Pancreas (tissue), 10 donors: ENCODE measurements around the gene CRHR1. TPM values are rescaled to one million over a fixed set of nuclear protein-coding genes. Genes with fewer than 3 reads are reported as not detected.

ENCODE experiments used
- ATAC-seq, 4 donors: fragments of 200-7000 bp; cut with Tn5 transposase; one replicate each; pipeline versions ENCODE4 v1.8.0 to v1.9.1; 2020; ENCODE audit warnings: mild to moderate bottlenecking in 4 of 4, moderate library complexity in 4 of 4
- DNase-seq, 6 donors: peaks; one replicate each; pipeline ENCODE4 v3.0.0-alpha.2; 2020
- FAIRE-seq: peaks from 2 replicates; lab custom pipeline; 2012; peaks lifted over from hg19 to GRCh38; lab: Jason Lieb, UNC
- H3K27ac ChIP-seq, 4 donors: fragments of 200-600 bp; sonication (generic); 1 replicate in 3 of 4; 2 replicates in 1 of 4; pipeline versions ENCODE4 v1.5.0 to v1.8.0; 2020
- H3K27me3 ChIP-seq, 4 donors: fragments of 200-600 bp; one replicate each; pipeline ENCODE4 v1.8.0; 2021
- H3K36me3 ChIP-seq, 3 donors: fragments of 200-600 bp; sonication (generic) in 1 of 3; one replicate each; pipeline versions ENCODE4 v1.5.0 to v1.8.0; 2020 to 2021
- H3K4me1 ChIP-seq, 3 donors: fragments of 200-600 bp; one replicate each; pipeline ENCODE4 v1.8.0; 2021
- H3K4me3 ChIP-seq, 4 donors: fragments of 200-600 bp; sonication (generic) in 2 of 4; one replicate each; pipeline versions ENCODE4 v1.5.0 to v1.8.0; 2020 to 2021
- H3K9me3 ChIP-seq, 4 donors: fragments of 200-600 bp; one replicate each; pipeline ENCODE4 v1.8.0; 2021
- CTCF ChIP-seq, 4 donors: fragments of 200-600 bp; sonication (generic) in 3 of 4; IDR thresholded peaks; one replicate each; pipeline versions ENCODE4 v1.5.0 to v1.8.0; 2021; ENCODE audit warnings: antibody characterized with exemption in 4 of 4
- WGBS, 2 donors: extraction: QIAGEN DNeasy Blood & Tissue Kit; methylation state at CpG; one replicate each; pipeline ENCODE4 v1.1.7; 2013; 5-methylcytosine and 5-hydroxymethylcytosine counted together
- intact Hi-C, 3 donors: fragments of 100-400 bp; cut with DNase I; formaldehyde crosslinking; loops; one replicate each; pipeline versions ENCODE4 v1.11.1 to v1.14.2; 2022
- polyA plus RNA-seq, 2 donors: library from polyadenylated mRNA; stranded (reverse); fragments of 200-250 nt; gene quantifications; one replicate each; pipeline ENCODE4 v1.2.3, GENCODE V29; 2013
- total RNA-seq, 6 donors: library from RNA; stranded (reverse); fragmentation: NEBNext Ultra II Directional in 4 of 6; extraction: Animal tissue kit (Norgen Biotek cat#: 25700) in 4 of 6; gene quantifications; one replicate each; pipeline versions ENCODE4 v1.2.1 to v1.2.4, GENCODE V29; 2021 to 2023
- donor health status: healthy with polysubstance abuse.
- donor health status: DM: no; HTN: no; CAD: no; lungs with moderate emphysema.
- donor health status: DM: no; HTN: no; CAD: no.
- donor health status: control.
- donor health status: control.
- donor health status: Bipolar disorder and iron deficiency.
- donor health status: DM: yes; HTN: yes; CAD: no.
- donor health status: DM: no; HTN: no; CAD: no.
- donor health status: DM: no; HTN: no; CAD: no.
- donor health status: DM: yes; HTN: yes; CAD: no.

Gene CRHR1
- total and polyA plus RNA-seq, 8 donors = 0.13 to 0.31 TPM; not detected in 6

DNA sequence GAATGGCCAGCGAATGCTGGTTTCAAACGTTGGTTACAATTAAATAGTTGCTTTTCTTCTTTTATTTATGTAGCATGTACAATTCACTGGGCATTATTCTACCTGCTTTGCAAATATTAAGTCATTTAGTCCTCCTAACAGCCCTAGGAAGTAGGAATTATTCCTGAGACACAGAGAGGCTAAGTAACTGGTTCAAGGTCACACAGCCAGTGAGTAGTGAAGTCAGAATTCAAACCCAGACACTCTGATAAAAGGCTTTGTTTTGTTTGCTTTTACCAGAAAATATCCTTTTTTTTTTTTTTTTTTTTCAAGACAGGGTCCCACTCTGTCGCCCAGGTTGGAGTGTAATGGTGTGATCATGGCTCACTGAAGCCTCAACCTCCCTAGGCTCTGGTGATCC lies 2.2 kb downstream of the CRHR1 start:
- intact Hi-C loops = no loop called here
- Histone ChIP-seq H3K4me1 (peaks cover 0 to 25% (median 20%) of the 10 kb centered on the region in 3 donors), H3K27ac (no peak overlapping the region), H3K9me3 (no peaks in the 10 kb centered on the region), H3K36me3 (no peaks in the 10 kb centered on the region), H3K27me3 (peaks cover 0 to 7% (median 0%) of the 10 kb centered on the region in 4 donors), H3K4me3 (no peak overlapping the region)
- FAIRE-seq (no peak), ATAC-seq (no peak), DNase-seq (no peak)
- WGBS, 2 donors = 75 to 79% methylated on average over 3 of the region's 3 CpGs
- no peak for TF ChIP-seq CTCF (IDR thresholded peaks at IDR 0.05)

GRCh38 chr17:45787044-45787443 lies 2.9 kb downstream of the CRHR1 start:
- TF ChIP-seq CTCF (IDR thresholded peaks at IDR 0.05) = no peak
- 76% methylated on average over 3 of the region's 3 CpGs for WGBS, 2 donors
- intact Hi-C loops = no loop called here
- Histone ChIP-seq H3K9me3 (no peaks in the 10 kb centered on the region), H3K27me3 (peaks cover 0 to 7% (median 0%) of the 10 kb centered on the region in 4 donors), H3K36me3 (no peaks in the 10 kb centered on the region), H3K27ac (no peak overlapping the region), H3K4me1 (peaks cover 0 to 25% (median 20%) of the 10 kb centered on the region in 3 donors), H3K4me3 (no peak overlapping the region)
- no peak for FAIRE-seq
- DNase-seq = no peak
- ATAC-seq = no peak

DNA sequence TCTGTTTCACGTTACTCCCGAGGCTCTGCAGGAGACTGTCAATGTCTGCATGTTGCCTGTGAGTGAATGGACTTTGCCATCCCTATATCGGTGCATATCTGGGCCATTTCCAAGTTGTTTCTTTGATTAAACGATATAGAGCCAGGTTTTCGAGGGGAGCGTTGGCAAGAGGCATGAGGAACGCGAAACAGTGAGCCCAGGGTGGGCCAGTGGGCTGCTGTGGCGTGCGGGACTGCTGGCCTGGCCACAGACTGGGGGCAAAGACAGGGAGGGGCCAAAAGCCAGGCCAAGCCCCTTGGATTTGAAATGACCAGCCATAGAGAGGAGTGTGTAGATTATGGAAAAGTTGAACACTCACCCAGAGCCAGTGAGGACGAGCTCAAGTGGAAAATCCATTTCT lies 3.5 kb downstream of the CRHR1 start:
- ATAC-seq (no peak), FAIRE-seq (no peak), DNase-seq (no peak)
- H3K4me3 ChIP-seq = no peak overlapping the region
- WGBS, 2 donors = 51 to 53% methylated on average over 11 of the region's 11 CpGs
- TF ChIP-seq CTCF (IDR thresholded peaks at IDR 0.05) = no peak
- intact Hi-C loops = no loop called here
- H3K27me3 ChIP-seq = peaks cover 0 to 7% (median 0%) of the 10 kb centered on the region in 4 donors
- no peak overlapping the region for H3K27ac ChIP-seq
- H3K36me3 ChIP-seq = no peaks in the 10 kb centered on the region
- peaks cover 0 to 25% (median 20%) of the 10 kb centered on the region in 3 donors for H3K4me1 ChIP-seq
- no peaks in the 10 kb centered on the region for H3K9me3 ChIP-seq

DNA sequence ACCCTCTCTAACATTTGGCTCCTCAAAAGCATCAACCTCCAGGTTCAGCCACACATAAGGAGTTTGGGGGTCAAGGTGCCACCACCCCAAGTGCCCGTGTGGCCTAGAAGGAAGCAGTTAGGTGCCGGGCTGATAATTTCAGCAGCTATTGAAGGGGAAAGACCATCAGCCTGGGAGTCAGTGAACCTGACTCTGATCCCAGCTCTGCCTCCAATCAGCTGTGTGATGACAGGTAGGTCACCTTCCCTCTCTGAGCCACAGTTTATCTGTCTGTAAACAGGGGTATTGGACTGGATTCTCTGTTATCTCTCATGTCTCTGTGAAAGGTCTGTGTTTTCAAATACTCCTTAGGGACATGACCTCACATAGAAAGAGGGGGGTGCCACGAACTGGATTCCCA lies 3.9 kb downstream of the CRHR1 start:
- H3K4me3 ChIP-seq = no peak overlapping the region
- FAIRE-seq (no peak), ATAC-seq (no peak), DNase-seq (no peak)
- no peak overlapping the region for H3K27ac ChIP-seq
- intact Hi-C loops = no loop called here
- WGBS, 2 donors = 58 to 73% methylated on average over 3 of the region's 3 CpGs
- no peak for TF ChIP-seq CTCF (IDR thresholded peaks at IDR 0.05)
- H3K4me1 ChIP-seq = peaks cover 0 to 25% (median 20%) of the 10 kb centered on the region in 3 donors
- no peaks in the 10 kb centered on the region for H3K36me3 ChIP-seq
- H3K27me3 ChIP-seq = peaks cover 0 to 7% (median 0%) of the 10 kb centered on the region in 4 donors
- H3K9me3 ChIP-seq = no peaks in the 10 kb centered on the region

DNA sequence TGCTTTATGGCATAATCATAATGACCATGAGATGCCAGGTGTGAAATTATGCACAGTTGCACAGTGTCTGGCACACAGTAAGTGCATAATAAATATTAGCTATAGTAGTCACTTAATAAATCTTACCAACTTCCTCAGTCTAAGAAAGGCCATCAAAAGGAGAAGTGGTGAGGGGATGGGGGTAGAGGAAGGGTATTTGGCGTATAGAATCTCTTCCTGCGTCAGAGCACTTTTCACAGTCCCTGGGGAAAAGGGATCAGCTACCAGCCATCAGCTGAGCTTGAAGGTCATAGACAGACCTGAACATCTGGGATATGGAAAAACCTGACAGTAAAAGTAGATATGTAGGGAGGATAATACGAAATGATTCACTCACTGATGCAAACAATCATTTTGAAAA lies 5.8 kb downstream of the CRHR1 start:
- no peak overlapping the region for H3K27ac ChIP-seq
- H3K9me3 ChIP-seq = no peaks in the 10 kb centered on the region
- H3K27me3 ChIP-seq = no peaks in the 10 kb centered on the region
- WGBS, 2 donors = 55 to 66% methylated on average over 3 of the region's 3 CpGs
- DNase-seq = no peak
- no peak overlapping the region for H3K4me3 ChIP-seq
- ATAC-seq = no peak
- no peak for TF ChIP-seq CTCF (IDR thresholded peaks at IDR 0.05)
- no peaks in the 10 kb centered on the region for H3K36me3 ChIP-seq
- intact Hi-C loops = no loop called here
- peaks cover 0 to 12% (median 10%) of the 10 kb centered on the region in 3 donors for H3K4me1 ChIP-seq
- no peak for FAIRE-seq
